Activated naive CD8-positive, alpha-beta T cell treated with anti-CD3 and anti-CD28 coated beads, Interleukin-2, amount 50 U/mL, for 24 hours (primary cell): Measurements from ENCODE around the gene P3H3.
"Not testable (repeated sequence)": the region's sequence is repeated elsewhere in the genome, so short reads cannot be mapped to it uniquely, and the experiment has no call there.

ENCODE experiments used
- ATAC-seq: fragments of 150-1000 bp; cut with Tn5 transposase; one replicate; pipeline ENCODE4 v1.10.0; 2021
- DNase-seq: peaks from one replicate; pipeline ENCODE4 v3.0.0; 2021
- H3K27ac Mint-ChIP-seq: one replicate; pipeline ENCODE4 v1.8.0; 2021; ENCODE audit warnings: mild to moderate bottlenecking, mixed read lengths
- H3K27me3 Mint-ChIP-seq: one replicate; pipeline ENCODE4 v1.8.0; 2021; ENCODE audit warnings: mixed read lengths
- H3K36me3 Mint-ChIP-seq: one replicate; pipeline ENCODE4 v1.8.0; 2021; ENCODE audit warnings: low read depth, mixed read lengths
- H3K4me1 Mint-ChIP-seq: one replicate; pipeline ENCODE4 v1.8.0; 2021; ENCODE audit warnings: mixed read lengths
- H3K4me3 Mint-ChIP-seq: one replicate; pipeline ENCODE4 v1.8.0; 2021; ENCODE audit warnings: mild to moderate bottlenecking, moderate library complexity, mixed read lengths
- H3K9me3 Mint-ChIP-seq: one replicate; pipeline ENCODE4 v1.8.0; 2021; ENCODE audit warnings: mixed read lengths

P3H3 gene

GRCh38 chr12:6853626-6854025 lies 25.4 kb downstream of the P3H3 start:
- H3K27me3 Mint-ChIP-seq = no peaks in the 10 kb centered on the region
- H3K4me3 Mint-ChIP-seq = peak overlapping the region; percentile 89
- DNase-seq (no peak), ATAC-seq (no peak)
- no peaks in the 10 kb centered on the region for H3K9me3 Mint-ChIP-seq
- peak overlapping the region; percentile 96 for H3K27ac Mint-ChIP-seq
- H3K36me3 Mint-ChIP-seq = peaks cover 41% of the 10 kb centered on the region
- peaks cover 40% of the 10 kb centered on the region for H3K4me1 Mint-ChIP-seq

DNA sequence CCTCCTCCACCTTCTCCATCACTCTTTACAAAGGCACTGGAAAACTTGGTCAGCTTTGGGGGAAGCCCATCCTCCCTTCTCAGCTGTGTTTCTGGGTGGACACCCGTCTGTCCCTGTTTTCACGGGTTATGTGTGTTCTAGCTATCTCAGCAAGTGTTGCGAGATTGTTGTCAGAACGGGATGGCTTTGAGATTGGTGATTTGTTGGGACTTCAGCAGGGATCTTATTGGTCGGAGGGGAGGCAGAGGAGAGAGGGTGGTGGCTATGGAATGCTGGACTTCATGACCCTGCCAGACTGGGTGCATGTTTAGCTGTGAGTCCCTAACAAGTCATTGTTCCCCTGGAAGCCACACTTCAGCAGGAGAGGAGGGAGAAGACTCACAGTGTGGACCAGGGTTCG lies 25.8 kb downstream of the P3H3 start:
- Mint-ChIP-seq H3K36me3 (peaks cover 39% of the 10 kb centered on the region), H3K27me3 (no peaks in the 10 kb centered on the region), H3K9me3 (no peaks in the 10 kb centered on the region), H3K4me3 (peak overlapping the region; percentile 89), H3K27ac (peak overlapping the region; percentile 96), H3K4me1 (peaks cover 40% of the 10 kb centered on the region)
- ATAC-seq = no peak
- no peak for DNase-seq

GRCh38 chr12:6855322-6855721 lies 27.1 kb downstream of the P3H3 start:
- Mint-ChIP-seq H3K27me3 (no peaks in the 10 kb centered on the region), H3K36me3 (peaks cover 32% of the 10 kb centered on the region)
- DNase-seq = no peak

DNA sequence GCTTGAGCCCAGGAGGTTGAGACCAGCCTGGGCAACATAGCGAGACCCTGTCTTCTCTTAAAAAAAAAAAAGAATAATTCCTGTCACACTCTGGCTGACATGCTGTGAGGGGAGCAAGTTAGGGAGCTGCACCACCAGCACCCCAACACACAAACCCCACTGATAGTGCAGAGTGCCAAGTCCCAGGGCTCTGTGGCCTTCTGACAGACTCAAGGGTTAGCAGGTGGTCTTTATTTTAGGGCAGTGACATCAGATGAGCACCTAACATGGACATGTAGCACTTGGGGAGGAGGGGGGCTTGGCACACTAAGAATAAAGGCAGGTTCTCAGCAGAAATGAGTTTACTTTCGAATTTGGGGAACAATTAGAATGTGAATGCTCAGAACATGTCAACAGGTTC lies 30.6 kb downstream of the P3H3 start:
- H3K4me1 Mint-ChIP-seq = peaks cover 12% of the 10 kb centered on the region
- H3K27ac Mint-ChIP-seq = no peak overlapping the region
- no peak overlapping the region for H3K4me3 Mint-ChIP-seq
- DNase-seq = no peak
- ATAC-seq = no peak
- peaks cover 45% of the 10 kb centered on the region for H3K36me3 Mint-ChIP-seq
- no peaks in the 10 kb centered on the region for H3K9me3 Mint-ChIP-seq
- no peaks in the 10 kb centered on the region for H3K27me3 Mint-ChIP-seq

More at GRCh38 chr12:6855322-6855721, 27.1 kb downstream of the P3H3 start:
- H3K9me3 Mint-ChIP-seq = no peaks in the 10 kb centered on the region
- H3K4me1 Mint-ChIP-seq = peaks cover 28% of the 10 kb centered on the region
- H3K27ac Mint-ChIP-seq = peak overlapping the region; percentile 35
- no peak for ATAC-seq
- H3K4me3 Mint-ChIP-seq = no peak overlapping the region

DNA sequence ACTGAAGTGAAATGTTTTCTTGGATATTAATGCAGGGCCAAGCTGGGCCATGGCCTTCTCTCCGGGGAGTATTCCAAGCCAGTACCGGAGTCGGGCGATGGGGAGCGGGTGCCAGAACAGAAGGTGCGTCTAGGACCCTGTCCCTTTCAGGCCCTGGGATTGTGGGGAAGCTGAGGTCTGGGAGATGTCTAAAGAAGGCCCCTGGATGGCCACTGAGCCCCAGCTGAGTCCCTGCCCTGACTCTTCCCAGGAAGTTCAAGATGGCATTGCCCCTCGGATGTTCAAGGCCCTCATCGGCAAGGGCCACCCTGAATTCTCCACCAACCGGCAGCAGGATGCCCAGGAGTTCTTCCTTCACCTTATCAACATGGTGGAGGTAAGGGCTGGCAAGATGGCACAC lies 31.9 kb downstream of the P3H3 start:
- Mint-ChIP-seq H3K27me3 (no peaks in the 10 kb centered on the region), H3K9me3 (no peaks in the 10 kb centered on the region), H3K4me3 (no peak overlapping the region), H3K4me1 (no peaks in the 10 kb centered on the region), H3K27ac (no peak overlapping the region), H3K36me3 (peaks cover 44% of the 10 kb centered on the region)
- no peak for DNase-seq
- no peak for ATAC-seq

- peaks cover 45% of the 10 kb centered on the region for H3K36me3 Mint-ChIP-seq
- H3K27ac Mint-ChIP-seq = no peak overlapping the region
- ATAC-seq = no peak
- DNase-seq = no peak
- H3K4me1 Mint-ChIP-seq = peaks cover 5% of the 10 kb centered on the region
- H3K27me3 Mint-ChIP-seq = no peaks in the 10 kb centered on the region
- H3K9me3 Mint-ChIP-seq = no peaks in the 10 kb centered on the region
- H3K4me3 Mint-ChIP-seq = no peak overlapping the region
Measured at GRCh38 chr12:6860942-6861341, 32.7 kb downstream of the P3H3 start.

DNA sequence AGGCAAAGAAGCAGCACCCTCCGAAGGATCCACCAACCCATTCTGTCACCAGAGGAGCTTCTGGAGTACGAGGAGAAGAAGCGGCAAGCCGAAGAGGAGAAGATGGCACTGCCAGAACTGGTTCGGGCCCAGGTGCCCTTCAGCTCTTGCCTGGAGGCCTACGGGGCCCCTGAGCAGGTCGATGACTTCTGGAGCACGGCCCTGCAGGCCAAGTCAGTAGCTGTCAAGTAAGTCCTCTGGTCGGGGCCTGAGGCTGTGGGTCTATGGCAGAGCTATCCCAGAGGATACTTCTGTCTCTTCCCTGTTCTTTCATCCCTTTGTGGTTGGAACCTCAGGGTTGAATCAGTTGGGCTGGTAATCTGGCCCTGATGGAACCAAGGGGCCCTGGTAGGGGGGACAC lies 33.2 kb downstream of the P3H3 start:
- Mint-ChIP-seq H3K4me3 (no peak overlapping the region), H3K36me3 (peaks cover 45% of the 10 kb centered on the region)

GRCh38 chr12:6863033-6863432 lies 34.8 kb downstream of the P3H3 start:
- Mint-ChIP-seq H3K27ac (no peak overlapping the region), H3K9me3 (no peaks in the 10 kb centered on the region), H3K4me3 (no peak overlapping the region), H3K4me1 (peaks cover 17% of the 10 kb centered on the region), H3K36me3 (peaks cover 37% of the 10 kb centered on the region), H3K27me3 (peaks cover 2% of the 10 kb centered on the region)
- ATAC-seq = no peak
- no peak for DNase-seq

More for the DNA sequence above, 33.2 kb downstream of the P3H3 start:
- ATAC-seq (no peak), DNase-seq (no peak)
- Mint-ChIP-seq H3K9me3 (no peaks in the 10 kb centered on the region), H3K27me3 (no peaks in the 10 kb centered on the region), H3K27ac (no peak overlapping the region), H3K4me1 (peaks cover 8% of the 10 kb centered on the region)

DNA sequence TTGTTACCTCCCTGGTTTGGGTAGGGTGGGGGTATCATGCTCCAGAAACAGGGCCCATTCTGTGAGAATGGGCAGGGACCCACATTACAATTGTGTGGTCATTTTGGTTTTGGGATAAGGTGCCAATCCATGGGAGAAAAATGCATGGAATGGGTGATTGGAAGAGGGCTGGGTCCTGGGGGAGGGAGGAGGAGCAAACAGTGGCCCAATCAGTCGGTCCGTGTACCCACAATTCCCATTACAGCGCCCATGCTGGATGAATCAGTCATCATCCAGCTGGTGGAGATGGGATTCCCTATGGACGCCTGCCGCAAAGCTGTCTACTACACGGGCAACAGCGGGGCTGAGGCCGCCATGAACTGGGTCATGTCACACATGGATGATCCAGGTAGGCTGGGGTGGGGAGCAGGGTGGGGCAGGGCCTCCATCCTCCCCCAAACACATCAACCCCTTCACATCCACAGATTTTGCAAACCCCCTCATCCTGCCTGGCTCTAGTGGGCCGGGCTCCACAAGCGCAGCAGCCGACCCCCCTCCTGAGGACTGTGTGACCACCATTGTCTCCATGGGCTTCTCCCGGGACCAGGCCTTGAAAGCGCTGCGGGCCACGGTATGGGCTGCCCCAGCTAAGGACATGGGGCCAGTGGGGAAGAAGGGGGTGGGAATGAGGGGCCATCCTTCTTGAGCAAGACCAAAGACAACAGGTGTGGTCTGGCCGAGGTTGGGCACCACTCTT lies 35.5 kb downstream of the P3H3 start:
- no peak for ATAC-seq
- peaks cover 2% of the 10 kb centered on the region for H3K27me3 Mint-ChIP-seq
- H3K36me3 Mint-ChIP-seq = peaks cover 41% of the 10 kb centered on the region
- no peaks in the 10 kb centered on the region for H3K9me3 Mint-ChIP-seq
- H3K4me1 Mint-ChIP-seq = peaks cover 22% of the 10 kb centered on the region
- DNase-seq = no peak
- no peak overlapping the region for H3K27ac Mint-ChIP-seq
- no peak overlapping the region for H3K4me3 Mint-ChIP-seq

DNA sequence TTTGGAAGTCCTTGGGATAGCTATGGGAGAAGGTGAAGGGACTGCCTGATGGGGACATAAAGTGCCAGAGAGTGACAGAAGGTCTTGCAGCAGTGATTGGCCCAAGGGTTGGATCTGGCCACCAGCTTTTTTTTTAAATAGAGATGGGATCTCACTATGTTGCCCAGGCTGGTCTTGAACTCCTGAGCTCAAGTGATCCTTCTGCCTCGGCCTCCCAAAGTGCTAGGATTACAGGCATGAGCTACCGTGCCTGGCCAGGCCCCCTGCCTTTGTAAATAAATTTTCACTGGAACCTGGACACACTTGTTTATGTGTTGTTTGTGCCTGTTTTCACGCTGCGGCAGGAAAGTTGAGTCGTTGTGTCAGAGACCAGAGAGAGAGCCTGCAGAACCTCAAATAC lies 37.1 kb downstream of the P3H3 start:
- Mint-ChIP-seq H3K36me3 (peaks cover 57% of the 10 kb centered on the region), H3K4me1 (peaks cover 37% of the 10 kb centered on the region)
- H3K4me3 Mint-ChIP-seq, DNase-seq, H3K9me3 Mint-ChIP-seq, H3K27ac Mint-ChIP-seq, ATAC-seq, H3K27me3 Mint-ChIP-seq: not testable (repeated sequence)

DNA sequence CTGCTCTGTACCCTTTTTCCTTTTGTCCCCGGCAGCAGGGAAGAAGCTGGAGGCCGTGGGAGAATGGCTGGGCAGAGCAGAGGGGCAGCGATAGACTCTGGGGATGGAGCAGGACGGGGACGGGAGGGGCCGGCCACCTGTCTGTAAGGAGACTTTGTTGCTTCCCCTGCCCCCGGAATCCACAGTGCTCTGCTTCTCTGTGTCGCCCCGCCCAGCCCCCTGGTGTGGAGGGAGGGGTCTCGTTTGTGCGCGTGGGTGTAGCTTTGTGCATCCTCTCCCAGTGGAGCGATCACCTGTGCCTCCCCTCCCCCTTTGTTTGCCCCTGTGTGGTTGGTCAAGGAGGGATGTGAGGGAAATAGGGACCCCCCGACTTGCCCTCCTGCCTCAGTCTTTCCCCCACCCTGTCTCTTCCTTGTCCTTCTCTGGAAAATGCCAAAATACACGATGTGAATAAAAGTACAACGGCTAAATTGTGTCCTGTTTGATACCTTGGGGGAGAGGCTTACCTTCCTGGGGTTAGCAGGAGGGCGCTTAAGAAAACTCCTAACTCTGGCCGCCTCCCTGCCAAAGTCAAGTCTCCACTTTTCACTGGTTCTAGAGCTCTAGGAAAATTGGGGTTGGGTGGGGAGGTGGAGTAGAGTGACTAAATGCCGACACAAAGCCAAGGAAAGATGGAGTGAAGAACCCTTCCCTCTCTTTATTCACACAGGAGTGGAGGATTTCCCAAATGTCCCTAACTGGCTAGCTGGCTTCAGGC lies 38.1 kb downstream of the P3H3 start:
- Mint-ChIP-seq H3K9me3 (no peaks in the 10 kb centered on the region), H3K27ac (peak overlapping the region; percentile 31)

GRCh38 chr12:6866920-6867412 lies 38.8 kb downstream of the P3H3 start:
- ATAC-seq (peak; percentile 2), DNase-seq (no peak)
- Mint-ChIP-seq H3K9me3 (no peaks in the 10 kb centered on the region), H3K4me3 (peak overlapping the region; percentile 94), H3K27me3 (peaks cover 2% of the 10 kb centered on the region), H3K4me1 (peaks cover 54% of the 10 kb centered on the region), H3K27ac (peak overlapping the region; percentile 97), H3K36me3 (peaks cover 61% of the 10 kb centered on the region)

More for the DNA sequence above, 38.1 kb downstream of the P3H3 start:
- H3K4me3 Mint-ChIP-seq = peak overlapping the region; percentile 94
- peaks cover 2% of the 10 kb centered on the region for H3K27me3 Mint-ChIP-seq
- H3K4me1 Mint-ChIP-seq = peaks cover 48% of the 10 kb centered on the region
- H3K36me3 Mint-ChIP-seq = peaks cover 58% of the 10 kb centered on the region
- ATAC-seq (no peak), DNase-seq (peak; percentile 31)

- Mint-ChIP-seq H3K27me3 (peaks cover 2% of the 10 kb centered on the region), H3K4me1 (peaks cover 60% of the 10 kb centered on the region), H3K36me3 (peaks cover 61% of the 10 kb centered on the region), H3K4me3 (peak within 1 kb of the TSS; percentile 94), H3K9me3 (no peaks in the 10 kb centered on the region), H3K27ac (peak within 1 kb of the TSS; percentile 97)
- peak; percentile 87 for DNase-seq
- ATAC-seq = peak; percentile 56
Measured at GRCh38 chr12:6867413-6868210, 39.4 kb downstream of the P3H3 start, which contains the start of gene TPI1. Gene TPI1, plus strand, starts transcription at chr12:6867531. Its CDS starts 36 bp downstream, at chr12:6867567.
